ENCODE results near the gene SLC17A9. TPM values are rescaled to one million over a fixed set of nuclear protein-coding genes. Genes with fewer than 3 reads are reported as not detected.

Gene SLC17A9
- total and polyA plus RNA-seq, 2 experiments from 2014 or later: 11.1 to 23.2 TPM

DNA sequence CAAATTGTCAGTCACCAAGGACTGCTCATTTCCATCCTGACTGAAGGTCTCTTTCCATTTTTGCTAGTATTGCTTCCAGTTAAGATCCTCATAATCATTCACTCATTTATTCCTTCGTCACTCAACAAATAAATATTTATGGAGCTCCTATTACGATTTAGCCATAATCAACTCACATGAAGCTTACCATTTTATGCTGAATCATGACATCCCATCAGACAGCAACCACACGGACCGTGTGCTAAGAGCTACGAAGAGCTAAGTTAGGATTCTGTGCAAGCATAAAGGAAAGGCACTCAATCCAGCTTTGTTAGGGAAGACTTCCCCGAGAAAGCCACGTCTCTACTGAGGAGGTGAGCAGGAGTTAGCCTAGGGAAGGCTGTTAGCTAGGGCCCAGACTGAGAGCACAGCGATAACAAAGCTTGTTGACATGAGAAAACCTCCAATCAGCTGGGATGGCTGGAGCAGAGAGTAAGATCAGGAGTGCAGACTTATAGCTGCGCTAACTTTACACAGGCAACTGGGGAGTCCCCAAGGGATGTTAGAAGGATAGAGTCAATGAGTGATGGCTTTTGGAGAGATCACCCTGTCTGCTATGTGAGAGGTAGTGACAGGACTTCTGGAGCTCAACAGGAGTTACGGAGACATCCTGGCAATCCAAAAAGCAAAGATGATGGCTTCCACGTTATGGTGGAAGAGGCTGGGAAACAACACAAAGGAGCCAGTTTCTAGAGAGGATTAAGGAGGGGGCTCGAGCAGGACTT is 17.1 kb upstream of the SLC17A9 start:
- DNase-seq: no peak
- in situ Hi-C loops (cut with MboI): no loop called here
- peaks cover 93% of the 10 kb centered on the region for H3K79me2 ChIP-seq (ENCODE audit: insufficient read depth)
- peaks cover 7% of the 10 kb centered on the region for H3K36me3 ChIP-seq (ENCODE audit: low read depth)
- peaks cover 31% of the 10 kb centered on the region for H3F3A ChIP-seq (ENCODE audit: insufficient read depth)
- peak overlapping the region; percentile 15; the same call in 1 of the 2 replicates for H3K27ac ChIP-seq
- H3K9me3 ChIP-seq (ENCODE audit: low read depth): no peaks in the 10 kb centered on the region
- TF ChIP-seq EZH2phosphoT487 (IDR thresholded peaks at IDR 0.05; ENCODE audit: insufficient read depth, low read depth) (no peak), EZH2 (IDR thresholded peaks at IDR 0.05; ENCODE audit: insufficient read depth, poor library complexity, severe bottlenecking) (no peak)
- no peak overlapping the region for H3K4me3 ChIP-seq
- WGBS, 2 experiments (ENCODE audit: low coverage in 1 of 2, low lambda C conversion rate in 2 of 2, missing lambda C conversion rate in 2 of 2): 73 to 74% methylated on average over 12 of the region's 12 CpGs
- no peak overlapping the region for H3K4me2 ChIP-seq (ENCODE audit: unreplicated experiment)
- H3K27me3 ChIP-seq (replicated peaks; ENCODE audit: insufficient read depth): no peaks in the 10 kb centered on the region
- peaks cover 21% of the 10 kb centered on the region for H3K4me1 ChIP-seq (ENCODE audit: insufficient read depth)
- peak overlapping the region; percentile 13; the same call in 1 of the 2 replicates for H3K9ac ChIP-seq
- H4K20me1 ChIP-seq (ENCODE audit: insufficient read depth): no peaks in the 10 kb centered on the region
- H3K9me2 ChIP-seq (ENCODE audit: insufficient read depth): no peaks in the 10 kb centered on the region
- H2AFZ ChIP-seq: no peak overlapping the region

DNA sequence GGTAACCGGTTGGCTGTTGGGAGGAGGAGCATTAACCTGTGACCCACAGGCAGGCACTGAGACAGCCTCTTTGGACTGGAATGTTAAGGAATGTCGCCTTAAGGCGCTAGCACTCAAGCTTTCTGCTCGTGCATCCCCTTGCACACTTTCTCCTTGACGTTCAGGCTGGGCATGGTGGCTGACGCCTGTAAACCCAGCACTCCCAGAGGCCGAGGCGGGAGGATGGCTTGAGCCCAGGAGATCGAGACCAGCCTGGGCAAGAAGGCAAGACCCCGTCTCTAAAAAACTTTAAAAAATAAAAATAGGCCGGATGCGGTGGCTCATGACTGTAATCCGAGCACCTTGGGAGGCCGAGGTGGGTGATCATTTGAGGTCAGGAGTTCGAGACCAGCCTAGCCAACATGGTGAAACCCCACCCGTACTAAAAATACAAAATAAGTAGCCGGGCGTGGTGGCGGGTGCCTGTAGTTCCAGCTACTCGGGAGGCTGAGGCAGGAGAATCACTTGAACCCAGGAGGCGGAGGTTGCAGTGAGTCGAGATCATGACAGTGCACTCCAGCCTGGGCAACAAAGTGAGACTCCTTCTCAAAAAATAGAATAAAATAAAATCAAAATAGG is 16.4 kb upstream of the SLC17A9 start:
- Histone ChIP-seq H4K20me1 (ENCODE audit: insufficient read depth) (no peaks in the 10 kb centered on the region), H3K27me3 (replicated peaks; ENCODE audit: insufficient read depth) (no peaks in the 10 kb centered on the region), H3K4me1 (ENCODE audit: insufficient read depth) (peaks cover 21% of the 10 kb centered on the region), H3K9me2 (ENCODE audit: insufficient read depth) (no peaks in the 10 kb centered on the region), H3K4me2 (ENCODE audit: unreplicated experiment) (peak overlapping the region; percentile 63), H3K36me3 (ENCODE audit: low read depth) (peaks cover 7% of the 10 kb centered on the region), H2AFZ (no peak overlapping the region), H3F3A (ENCODE audit: insufficient read depth) (peaks cover 28% of the 10 kb centered on the region), H3K27ac (peak overlapping the region; percentile 97), H3K9me3 (ENCODE audit: low read depth) (no peaks in the 10 kb centered on the region), H3K9ac (peak overlapping the region; percentile 99), H3K79me2 (ENCODE audit: insufficient read depth) (peaks cover 93% of the 10 kb centered on the region), H3K4me3 (peak overlapping the region; percentile 98)
- in situ Hi-C loops (cut with MboI): no loop called here
- 88 to 90% methylated on average over 22 of the region's 22 CpGs for WGBS, 2 experiments (ENCODE audit: low coverage in 1 of 2, low lambda C conversion rate in 2 of 2, missing lambda C conversion rate in 2 of 2)
- DNase-seq: no peak
- TF ChIP-seq EZH2 (IDR thresholded peaks at IDR 0.05; ENCODE audit: insufficient read depth, poor library complexity, severe bottlenecking) (no peak), EZH2phosphoT487 (IDR thresholded peaks at IDR 0.05; ENCODE audit: insufficient read depth, low read depth) (no peak)

GRCh38 chr20:62937268-62938104 is 15.0 kb upstream of the SLC17A9 start:
- H3F3A ChIP-seq (ENCODE audit: insufficient read depth): peaks cover 28% of the 10 kb centered on the region
- peak overlapping the region; percentile 97 for H3K27ac ChIP-seq
- H3K79me2 ChIP-seq (ENCODE audit: insufficient read depth): peaks cover 93% of the 10 kb centered on the region
- H3K4me1 ChIP-seq (ENCODE audit: insufficient read depth): peaks cover 21% of the 10 kb centered on the region
- in situ Hi-C loops (cut with MboI): no loop called here
- H4K20me1 ChIP-seq (ENCODE audit: insufficient read depth): no peaks in the 10 kb centered on the region
- peak overlapping the region; percentile 63 for H3K4me2 ChIP-seq (ENCODE audit: unreplicated experiment)
- no peaks in the 10 kb centered on the region for H3K9me2 ChIP-seq (ENCODE audit: insufficient read depth)
- no peaks in the 10 kb centered on the region for H3K27me3 ChIP-seq (replicated peaks; ENCODE audit: insufficient read depth)
- peak overlapping the region; percentile 85 for H2AFZ ChIP-seq
- DNase-seq: peak; percentile 98
- H3K4me3 ChIP-seq: peak overlapping the region; percentile 98
- H3K9ac ChIP-seq: peak overlapping the region; percentile 99
- no peaks in the 10 kb centered on the region for H3K9me3 ChIP-seq (ENCODE audit: low read depth)
- WGBS, 2 experiments (ENCODE audit: low coverage in 1 of 2, low lambda C conversion rate in 2 of 2, missing lambda C conversion rate in 2 of 2): 1% methylated on average over 59 to 60 of the region's 92 CpGs
- TF ChIP-seq EZH2phosphoT487 (IDR thresholded peaks at IDR 0.05; ENCODE audit: insufficient read depth, low read depth) (no peak), EZH2 (IDR thresholded peaks at IDR 0.05; ENCODE audit: insufficient read depth, poor library complexity, severe bottlenecking) (no peak)
- peaks cover 5% of the 10 kb centered on the region for H3K36me3 ChIP-seq (ENCODE audit: low read depth)
